GM23248 (cell line): ENCODE data around the gene RGL1.

Source experiments
- EZH2 ChIP-seq: fragments of 200-600 bp; sonication (generic); IDR thresholded peaks from 2 replicates; pipeline ENCODE4 v1.6.1; 2018; ENCODE audit warnings: antibody characterized with exemption, mild to moderate bottlenecking; ENCODE audit not compliant: insufficient read depth, poor library complexity, severe bottlenecking
- EZH2phosphoT487 ChIP-seq: fragments of 200-600 bp; sonication (generic); IDR thresholded peaks from 2 replicates; pipeline ENCODE4 v1.6.1; 2018; ENCODE audit warnings: antibody characterized with exemption, moderate library complexity, mild to moderate bottlenecking, low read depth; ENCODE audit not compliant: insufficient read depth

DNA sequence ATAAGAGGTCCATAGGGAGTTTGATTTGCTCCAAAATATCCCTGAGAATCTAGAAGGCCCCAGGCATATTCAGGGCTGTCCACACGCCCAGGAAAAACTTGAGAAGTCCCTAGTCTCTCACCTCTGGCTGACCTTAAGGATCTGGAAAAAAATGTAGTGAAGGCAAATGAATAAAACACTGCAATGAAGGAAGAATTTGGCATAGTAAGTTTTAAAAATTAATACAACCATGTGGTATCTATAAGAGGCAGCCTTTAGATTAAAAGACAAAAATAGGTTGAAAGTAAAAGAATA lies 141.3 kb downstream of the RGL1 start:
- no peak for TF ChIP-seq EZH2phosphoT487
- no peak for TF ChIP-seq EZH2
